GM12872 (cell line): ENCODE measurements around the gene GPR82.

ENCODE experiments used
- CTCF ChIP-seq: IDR thresholded peaks from 3 replicates; pipeline ENCODE4 v1.5.1; 2011; ENCODE audit warnings: low read depth, mild to moderate bottlenecking, low read length, moderate library complexity; ENCODE audit not compliant: insufficient read depth

The GPR82 gene

GRCh38 chrX:41721590-41721989, 2.4 kb upstream of the GPR82 start:
- no peak for TF ChIP-seq CTCF

- no peak for TF ChIP-seq CTCF
These were observed 1.8 kb upstream of the GPR82 start for GRCh38 chrX:41722214-41722613.

GRCh38 chrX:41722816-41723618, 964 bp upstream of the GPR82 start:
- no peak for TF ChIP-seq CTCF

- no peak for TF ChIP-seq CTCF
These were observed 4.1 kb downstream of the GPR82 start for GRCh38 chrX:41728125-41728524.

- no peak for TF ChIP-seq CTCF
These were observed 6.1 kb downstream of the GPR82 start for GRCh38 chrX:41730081-41730480.

- TF ChIP-seq CTCF = no peak
These were observed 8.3 kb downstream of the GPR82 start for GRCh38 chrX:41732260-41732659.

- no peak for TF ChIP-seq CTCF
These were observed 10.0 kb downstream of the GPR82 start for GRCh38 chrX:41733939-41734338.
